ENCODE measurements around the gene CD247. TPM values are rescaled to one million over a fixed set of nuclear protein-coding genes. Genes with fewer than 3 reads are reported as not detected.

Gene CD247
- polyA plus RNA-seq, 1 experiment = not detected

DNA sequence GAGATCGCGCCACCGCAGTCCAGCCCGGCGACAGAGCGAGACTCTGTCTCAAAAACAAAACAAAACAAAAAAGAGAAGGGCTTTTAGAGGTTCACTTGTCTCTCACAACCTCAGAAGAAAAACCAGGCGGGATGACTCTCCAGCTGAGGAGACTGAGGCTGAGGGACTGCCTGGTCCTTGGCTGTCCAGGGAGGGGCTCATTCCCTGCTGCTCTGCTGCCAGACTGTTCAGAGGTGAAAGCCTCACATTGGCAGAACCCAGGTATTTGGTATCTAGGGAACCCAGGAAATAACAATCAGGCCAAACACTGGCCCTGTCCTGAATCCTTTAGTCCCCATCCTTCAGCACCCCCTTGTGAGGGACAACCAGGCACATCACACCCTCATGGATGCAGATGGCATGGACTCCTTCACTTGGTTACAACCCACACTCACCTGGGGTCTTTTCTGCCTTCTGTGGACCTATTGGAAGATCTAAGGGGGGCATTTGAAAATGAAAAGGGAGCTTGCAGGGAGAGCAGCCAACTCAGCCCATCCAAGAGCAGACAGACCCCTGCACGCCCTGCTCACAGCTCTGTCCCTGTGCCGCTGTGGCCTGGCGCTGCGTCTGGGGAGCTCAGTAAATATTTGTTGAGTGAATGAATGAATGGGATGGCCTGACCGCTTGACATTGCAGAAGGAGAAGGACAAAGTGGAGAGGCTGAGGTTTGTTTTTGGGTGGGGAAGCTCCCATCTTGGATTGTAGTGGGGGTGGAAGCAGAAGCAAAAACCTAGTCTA lies 33.4 kb downstream of the CD247 start:
- POLR2A ChIA-PET = no interaction called here
- TF ChIP-seq, protein P1, sequence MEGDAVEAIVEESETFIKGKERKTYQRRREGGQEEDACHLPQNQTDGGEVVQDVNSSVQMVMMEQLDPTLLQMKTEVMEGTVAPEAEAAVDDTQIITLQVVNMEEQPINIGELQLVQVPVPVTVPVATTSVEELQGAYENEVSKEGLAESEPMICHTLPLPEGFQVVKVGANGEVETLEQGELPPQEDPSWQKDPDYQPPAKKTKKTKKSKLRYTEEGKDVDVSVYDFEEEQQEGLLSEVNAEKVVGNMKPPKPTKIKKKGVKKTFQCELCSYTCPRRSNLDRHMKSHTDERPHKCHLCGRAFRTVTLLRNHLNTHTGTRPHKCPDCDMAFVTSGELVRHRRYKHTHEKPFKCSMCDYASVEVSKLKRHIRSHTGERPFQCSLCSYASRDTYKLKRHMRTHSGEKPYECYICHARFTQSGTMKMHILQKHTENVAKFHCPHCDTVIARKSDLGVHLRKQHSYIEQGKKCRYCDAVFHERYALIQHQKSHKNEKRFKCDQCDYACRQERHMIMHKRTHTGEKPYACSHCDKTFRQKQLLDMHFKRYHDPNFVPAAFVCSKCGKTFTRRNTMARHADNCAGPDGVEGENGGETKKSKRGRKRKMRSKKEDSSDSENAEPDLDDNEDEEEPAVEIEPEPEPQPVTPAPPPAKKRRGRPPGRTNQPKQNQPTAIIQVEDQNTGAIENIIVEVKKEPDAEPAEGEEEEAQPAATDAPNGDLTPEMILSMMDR (IDR thresholded peaks at IDR 0.05; ENCODE audit: low read depth, low read length) = no peak
- H3K27me3 ChIP-seq (ENCODE audit: control insufficient read depth, insufficient read depth, low read length) = peaks cover 2% of the 10 kb centered on the region
- no peaks in the 10 kb centered on the region for H3K9me3 ChIP-seq (ENCODE audit: control insufficient read depth, insufficient read depth, low read length)
- no peak overlapping the region for H3K4me3 ChIP-seq (ENCODE audit: low read depth, low read length)
- CTCF ChIA-PET = interaction anchor here (0.7 kb wide), 1 partner anchor 17 kb away, joined by 7 read pairs; no protein-coding TSS in a partner anchor
- DNase-seq (ENCODE audit: low read depth, low spot score) = no peak
- H3K27ac ChIP-seq (ENCODE audit: low read depth, low read length) = no peak overlapping the region

- POLR2A ChIA-PET = no interaction called here
- Histone ChIP-seq H3K27ac (ENCODE audit: low read depth, low read length) (no peak overlapping the region), H3K4me3 (ENCODE audit: low read depth, low read length) (no peak overlapping the region), H3K9me3 (ENCODE audit: control insufficient read depth, insufficient read depth, low read length) (no peaks in the 10 kb centered on the region), H3K27me3 (ENCODE audit: control insufficient read depth, insufficient read depth, low read length) (peaks cover 2% of the 10 kb centered on the region)
- no peak for DNase-seq (ENCODE audit: low read depth, low spot score)
- TF ChIP-seq, protein P1 (IDR thresholded peaks at IDR 0.05; ENCODE audit: low read depth, low read length) = no peak
- CTCF ChIA-PET = interaction anchor here (1.4 kb wide), 1 partner anchor 264 kb away, joined by 3 read pairs; no protein-coding TSS in a partner anchor
Observed at GRCh38 chr1:167483790-167484189, 34.5 kb downstream of the CD247 start.

DNA sequence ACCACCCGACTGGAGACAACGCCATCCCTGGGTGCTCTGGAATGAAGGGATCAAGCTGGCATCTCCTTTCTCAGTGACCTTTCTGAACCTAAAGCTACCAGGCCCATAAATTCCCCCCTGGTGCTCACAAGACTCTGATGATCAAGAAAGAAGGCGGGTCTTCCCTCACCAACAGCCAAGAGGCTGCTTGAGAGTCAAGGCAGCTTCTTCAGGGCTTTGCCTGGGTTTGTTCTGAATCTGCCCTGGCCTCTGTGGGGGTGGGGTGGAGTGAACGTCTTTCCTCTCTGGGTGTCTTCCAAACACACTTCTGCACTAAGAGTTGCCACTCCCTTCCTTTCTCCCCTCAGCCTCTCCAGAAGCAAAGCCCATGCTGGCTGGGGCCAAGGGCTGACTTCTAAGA lies 36.1 kb downstream of the CD247 start:
- DNase-seq (ENCODE audit: low read depth, low spot score) = no peak
- H3K9me3 ChIP-seq (ENCODE audit: control insufficient read depth, insufficient read depth, low read length) = no peaks in the 10 kb centered on the region
- no peaks in the 10 kb centered on the region for H3K27me3 ChIP-seq (ENCODE audit: control insufficient read depth, insufficient read depth, low read length)
- CTCF ChIA-PET = interaction anchor here (1.4 kb wide), 1 partner anchor 262 kb away, joined by 3 read pairs; no protein-coding TSS in a partner anchor
- POLR2A ChIA-PET = no interaction called here
- TF ChIP-seq, protein P1 (IDR thresholded peaks at IDR 0.05; ENCODE audit: low read depth, low read length) = no peak
- H3K27ac ChIP-seq (ENCODE audit: low read depth, low read length) = no peak overlapping the region
- H3K4me3 ChIP-seq (ENCODE audit: low read depth, low read length) = no peak overlapping the region

DNA sequence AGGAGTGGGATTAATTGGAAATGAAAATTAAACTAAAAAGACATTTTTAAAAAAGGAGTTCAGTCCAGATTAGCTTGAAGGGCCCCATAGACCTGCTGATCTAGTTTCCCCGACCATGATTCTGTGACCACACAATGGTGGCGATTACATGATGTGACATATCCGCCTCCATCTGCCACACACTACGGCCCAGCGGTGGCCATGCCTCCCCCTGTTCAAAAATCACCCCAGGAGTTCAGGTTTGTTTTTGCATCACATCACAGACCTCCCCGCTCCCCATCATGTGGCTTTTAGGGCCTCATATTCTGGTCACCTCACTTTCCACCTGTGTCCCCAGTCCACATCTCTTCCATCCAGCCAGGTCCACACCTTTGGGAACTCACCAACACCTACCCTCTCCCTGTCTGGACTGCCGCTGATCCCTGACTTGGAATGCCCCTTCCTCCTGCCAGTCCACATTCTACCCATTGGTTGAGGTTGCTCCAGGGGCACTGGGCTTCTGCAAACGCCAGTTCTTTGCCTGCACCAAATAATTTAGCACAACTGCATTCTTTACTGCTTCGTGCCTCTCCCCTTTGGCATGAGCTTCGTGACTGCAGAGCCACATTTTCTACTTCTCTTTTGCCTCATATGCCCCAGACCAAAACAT lies 38.9 kb downstream of the CD247 start:
- CTCF ChIA-PET = interaction anchor here (0.5 to 1.0 kb wide), 2 partner anchors 60 to 614 kb away, joined by 4 to 8 read pairs; no protein-coding TSS in a partner anchor
- H3K9me3 ChIP-seq (ENCODE audit: control insufficient read depth, insufficient read depth, low read length) = no peaks in the 10 kb centered on the region
- H3K27me3 ChIP-seq (ENCODE audit: control insufficient read depth, insufficient read depth, low read length) = no peaks in the 10 kb centered on the region
- no peak overlapping the region for H3K27ac ChIP-seq (ENCODE audit: low read depth, low read length)
- TF ChIP-seq, protein P1 (IDR thresholded peaks at IDR 0.05; ENCODE audit: low read depth, low read length) = no peak
- no peak overlapping the region for H3K4me3 ChIP-seq (ENCODE audit: low read depth, low read length)
- no peak for DNase-seq (ENCODE audit: low read depth, low spot score)
- POLR2A ChIA-PET = no interaction called here

DNA sequence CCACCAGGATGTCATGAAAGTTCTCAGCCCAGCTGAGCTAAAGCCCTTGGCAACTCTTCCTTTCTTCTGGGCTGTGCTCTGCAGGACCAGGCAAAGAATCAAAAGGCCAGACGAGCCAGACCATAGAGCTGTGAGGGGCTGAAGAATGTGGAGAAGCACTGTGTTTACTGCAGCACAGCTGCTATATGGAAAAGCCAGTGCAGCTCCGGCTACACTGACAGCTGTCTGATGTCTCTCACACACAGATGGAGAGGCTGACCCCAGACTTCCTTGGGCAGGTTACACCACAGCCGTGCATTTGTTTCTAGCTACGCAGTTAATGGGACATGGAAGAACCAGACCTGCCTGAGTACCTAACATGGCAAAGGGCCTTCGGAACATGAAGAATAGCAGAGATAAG lies 40.3 kb downstream of the CD247 start:
- DNase-seq (ENCODE audit: low read depth, low spot score) = no peak
- POLR2A ChIA-PET = no interaction called here
- Histone ChIP-seq H3K4me3 (ENCODE audit: low read depth, low read length) (no peak overlapping the region), H3K27ac (ENCODE audit: low read depth, low read length) (no peak overlapping the region), H3K27me3 (ENCODE audit: control insufficient read depth, insufficient read depth, low read length) (peaks cover under 1% of the 10 kb centered on the region), H3K9me3 (ENCODE audit: control insufficient read depth, insufficient read depth, low read length) (no peaks in the 10 kb centered on the region)
- TF ChIP-seq, protein P1 (IDR thresholded peaks at IDR 0.05; ENCODE audit: low read depth, low read length) = no peak
- CTCF ChIA-PET = interaction anchor here (0.6 to 0.9 kb wide), 2 partner anchors 55 to 258 kb away, joined by 3 read pairs; no protein-coding TSS in a partner anchor

Measured in AG04450 (cell line).